Adrenal gland (tissue), 5 donors: Measurements from ENCODE around the gene CLEC18A.

ENCODE experiments used
- CTCF ChIP-seq, 6 experiments: fragments of 450-650 bp in 4 of 6; fragments of 200-600 bp in 2 of 6; sonication (generic) in 1 of 6; IDR thresholded peaks; 1 replicate in 5 of 6; 2 replicates in 1 of 6; pipeline versions ENCODE4 v1.5.1 to v1.8.0; 2016 to 2021; ENCODE audit warnings: antibody characterized with exemption in 6 of 6, mild to moderate bottlenecking in 2 of 6, moderate library complexity in 1 of 6
- POLR2A ChIP-seq, 2 donors: fragments of 450-650 bp; IDR thresholded peaks; one replicate each; pipeline ENCODE4 v1.6.1; 2017; ENCODE audit warnings: antibody characterized with exemption in 2 of 2, mild to moderate bottlenecking in 2 of 2, moderate library complexity in 1 of 2
- donor health status: DM: no; HTN: no; CAD: no.

- no peak for TF ChIP-seq POLR2A (IDR thresholded peaks at IDR 0.05)
- no peak for TF ChIP-seq CTCF (IDR thresholded peaks at IDR 0.05)
Observed at GRCh38 chr16:69942099-69942491, 9.0 kb upstream of the CLEC18A start.
